SK-N-SH treated with all-trans-retinoic acid at 6 μM for 48 hours (cell line): ENCODE results near the gene ABCA7.

Source experiments
- ATAC-seq: fragments of 200-7000 bp; cut with Tn5 transposase; 3 replicates; pipeline ENCODE4 v1.9.1; 2020; ENCODE audit warnings: mild to moderate bottlenecking, moderate library complexity
- BACH2 ChIP-seq: fragments of 250-450 bp; sonication (Bioruptor Pico); IDR thresholded peaks from 2 replicates; pipeline ENCODE4 v1.9.0; 2021; ENCODE audit warnings: mild to moderate bottlenecking, borderline replicate concordance
- CREB5 ChIP-seq: fragments of 250-450 bp; sonication (Bioruptor Pico); IDR thresholded peaks from 2 replicates; pipeline ENCODE4 v1.5.1; 2020; ENCODE audit warnings: low read depth, mild to moderate bottlenecking, moderate library complexity
- CSDC2 ChIP-seq: fragments of 250-450 bp; sonication (Bioruptor Pico); IDR thresholded peaks from 2 replicates; pipeline ENCODE4 v1.5.0; 2020; ENCODE audit warnings: mild to moderate bottlenecking, moderate library complexity
- CSRNP3 ChIP-seq: fragments of 250-450 bp; sonication (Bioruptor Pico); IDR thresholded peaks from 2 replicates; pipeline ENCODE4 v1.5.1; 2021; ENCODE audit warnings: mild to moderate bottlenecking, moderate library complexity
- ESRRG ChIP-seq: fragments of 250-450 bp; sonication (Bioruptor Pico); IDR thresholded peaks from 2 replicates; pipeline ENCODE4 v1.6.1; 2021; ENCODE audit warnings: mild to moderate bottlenecking
- GLIS3 ChIP-seq: fragments of 250-450 bp; sonication (Bioruptor Pico); IDR thresholded peaks from 2 replicates; pipeline ENCODE4 v1.5.0; 2020; ENCODE audit warnings: mild to moderate bottlenecking, moderate library complexity
- ISL1 ChIP-seq: fragments of 250-450 bp; sonication (Bioruptor Pico); IDR thresholded peaks from 2 replicates; pipeline ENCODE4 v2.1.2; 2022; ENCODE audit warnings: mild to moderate bottlenecking, moderate library complexity
- OSR1 ChIP-seq: fragments of 250-450 bp; sonication (Bioruptor Pico); IDR thresholded peaks from 2 replicates; pipeline ENCODE4 v1.8.0; 2022; ENCODE audit warnings: moderate library complexity, mild to moderate bottlenecking, inconsistent platforms
- PPARA ChIP-seq: fragments of 250-450 bp; sonication (Bioruptor Pico); IDR thresholded peaks from 2 replicates; pipeline ENCODE4 v1.5.0; 2020; ENCODE audit warnings: mild to moderate bottlenecking, borderline replicate concordance
- RARB ChIP-seq: fragments of 250-450 bp; sonication (Bioruptor Pico); IDR thresholded peaks from 2 replicates; pipeline ENCODE4 v1.8.0; 2021; ENCODE audit warnings: mild to moderate bottlenecking, moderate library complexity
- SNAI2 ChIP-seq: fragments of 250-450 bp; sonication (Bioruptor Pico); IDR thresholded peaks from 2 replicates; pipeline ENCODE4 v1.5.0; 2020; ENCODE audit warnings: mild to moderate bottlenecking, moderate library complexity
- TCF4 ChIP-seq: fragments of 250-450 bp; sonication (Bioruptor Pico); IDR thresholded peaks from 2 replicates; pipeline ENCODE4 v1.8.0; 2021; ENCODE audit warnings: mild to moderate bottlenecking, moderate library complexity, borderline replicate concordance
- TOX ChIP-seq: fragments of 250-450 bp; sonication (Bioruptor Pico); IDR thresholded peaks from 2 replicates; pipeline ENCODE4 v1.8.0; 2021; ENCODE audit warnings: mild to moderate bottlenecking, moderate library complexity, borderline replicate concordance
- ZFP3 ChIP-seq: fragments of 250-450 bp; sonication (Bioruptor Pico); IDR thresholded peaks from 2 replicates; pipeline ENCODE4 v1.5.0; 2020; ENCODE audit warnings: mild to moderate bottlenecking, moderate library complexity
- ZFP30 ChIP-seq: fragments of 450-650 bp; formaldehyde crosslinking; IDR thresholded peaks from 2 replicates; pipeline ENCODE4 v1.5.0; 2022; ENCODE audit warnings: mild to moderate bottlenecking, moderate library complexity
- ZNF565 ChIP-seq: fragments of 450-650 bp; formaldehyde crosslinking; conservative IDR thresholded peaks from 2 replicates; pipeline ENCODE4 v1.5.0; 2020; ENCODE audit warnings: low read depth, mild to moderate bottlenecking, moderate library complexity
- ZNF70 ChIP-seq: fragments of 450-650 bp; formaldehyde crosslinking; IDR thresholded peaks from 2 replicates; pipeline ENCODE4 v1.5.0; 2020; ENCODE audit warnings: mild to moderate bottlenecking, moderate library complexity
- ZNF8 ChIP-seq: fragments of 450-650 bp; formaldehyde crosslinking; IDR thresholded peaks from 2 replicates; pipeline ENCODE4 v1.5.0; 2020; ENCODE audit warnings: mild to moderate bottlenecking, moderate library complexity
- TF ChIP-seq, protein P1 (sequence below): fragments of 250-450 bp; sonication (Bioruptor Pico); IDR thresholded peaks from 2 replicates; pipeline ENCODE4 v1.5.0; 2020; ENCODE audit warnings: mild to moderate bottlenecking, moderate library complexity
- TF ChIP-seq, protein P2 (sequence below): fragments of 250-450 bp; sonication (Bioruptor Pico); IDR thresholded peaks from 2 replicates; pipeline ENCODE4 v1.8.0; 2021; ENCODE audit warnings: low read depth, mild to moderate bottlenecking, moderate library complexity, borderline replicate concordance

Gene ABCA7

GRCh38 chr19:1070931-1071791 is 31.3 kb downstream of the ABCA7 start:
- ATAC-seq: no peak
- TF ChIP-seq BACH2 (CRISPR knock-in tag) (no peak), ESRRG (no peak), ZNF565 (CRISPR knock-in tag) (no peak)
- TF ChIP-seq, all 23 proteins: peak for 0

- no peak for ATAC-seq
- TF ChIP-seq TCF4 (CRISPR knock-in tag) (no peak), CREB5 (no peak), BACH2 (CRISPR knock-in tag) (no peak), OSR1 (CRISPR knock-in tag) (no peak), ZFP30 (CRISPR knock-in tag) (no peak), RARB (no peak), ISL1 (no peak), ZNF70 (no peak)
- TF ChIP-seq, protein P1, sequence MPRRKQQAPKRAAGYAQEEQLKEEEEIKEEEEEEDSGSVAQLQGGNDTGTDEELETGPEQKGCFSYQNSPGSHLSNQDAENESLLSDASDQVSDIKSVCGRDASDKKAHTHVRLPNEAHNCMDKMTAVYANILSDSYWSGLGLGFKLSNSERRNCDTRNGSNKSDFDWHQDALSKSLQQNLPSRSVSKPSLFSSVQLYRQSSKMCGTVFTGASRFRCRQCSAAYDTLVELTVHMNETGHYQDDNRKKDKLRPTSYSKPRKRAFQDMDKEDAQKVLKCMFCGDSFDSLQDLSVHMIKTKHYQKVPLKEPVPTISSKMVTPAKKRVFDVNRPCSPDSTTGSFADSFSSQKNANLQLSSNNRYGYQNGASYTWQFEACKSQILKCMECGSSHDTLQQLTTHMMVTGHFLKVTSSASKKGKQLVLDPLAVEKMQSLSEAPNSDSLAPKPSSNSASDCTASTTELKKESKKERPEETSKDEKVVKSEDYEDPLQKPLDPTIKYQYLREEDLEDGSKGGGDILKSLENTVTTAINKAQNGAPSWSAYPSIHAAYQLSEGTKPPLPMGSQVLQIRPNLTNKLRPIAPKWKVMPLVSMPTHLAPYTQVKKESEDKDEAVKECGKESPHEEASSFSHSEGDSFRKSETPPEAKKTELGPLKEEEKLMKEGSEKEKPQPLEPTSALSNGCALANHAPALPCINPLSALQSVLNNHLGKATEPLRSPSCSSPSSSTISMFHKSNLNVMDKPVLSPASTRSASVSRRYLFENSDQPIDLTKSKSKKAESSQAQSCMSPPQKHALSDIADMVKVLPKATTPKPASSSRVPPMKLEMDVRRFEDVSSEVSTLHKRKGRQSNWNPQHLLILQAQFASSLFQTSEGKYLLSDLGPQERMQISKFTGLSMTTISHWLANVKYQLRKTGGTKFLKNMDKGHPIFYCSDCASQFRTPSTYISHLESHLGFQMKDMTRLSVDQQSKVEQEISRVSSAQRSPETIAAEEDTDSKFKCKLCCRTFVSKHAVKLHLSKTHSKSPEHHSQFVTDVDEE (CRISPR knock-in tag): no peak
- TF ChIP-seq, protein P2, sequence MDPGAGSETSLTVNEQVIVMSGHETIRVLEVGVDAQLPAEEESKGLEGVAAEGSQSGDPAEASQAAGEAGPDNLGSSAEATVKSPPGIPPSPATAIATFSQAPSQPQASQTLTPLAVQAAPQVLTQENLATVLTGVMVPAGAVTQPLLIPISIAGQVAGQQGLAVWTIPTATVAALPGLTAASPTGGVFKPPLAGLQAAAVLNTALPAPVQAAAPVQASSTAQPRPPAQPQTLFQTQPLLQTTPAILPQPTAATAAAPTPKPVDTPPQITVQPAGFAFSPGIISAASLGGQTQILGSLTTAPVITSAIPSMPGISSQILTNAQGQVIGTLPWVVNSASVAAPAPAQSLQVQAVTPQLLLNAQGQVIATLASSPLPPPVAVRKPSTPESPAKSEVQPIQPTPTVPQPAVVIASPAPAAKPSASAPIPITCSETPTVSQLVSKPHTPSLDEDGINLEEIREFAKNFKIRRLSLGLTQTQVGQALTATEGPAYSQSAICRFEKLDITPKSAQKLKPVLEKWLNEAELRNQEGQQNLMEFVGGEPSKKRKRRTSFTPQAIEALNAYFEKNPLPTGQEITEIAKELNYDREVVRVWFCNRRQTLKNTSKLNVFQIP (CRISPR knock-in tag): no peak
These were observed 32.6 kb downstream of the ABCA7 start for GRCh38 chr19:1072371-1073015.

- ATAC-seq: no peak
These were observed 33.4 kb downstream of the ABCA7 start for GRCh38 chr19:1073063-1073955.

GRCh38 chr19:1073956-1074517 is 34.1 kb downstream of the ABCA7 start:
- TF ChIP-seq TCF4 (CRISPR knock-in tag): no peak
- no peak for TF ChIP-seq ZFP30 (CRISPR knock-in tag)
- TF ChIP-seq TOX (CRISPR knock-in tag): no peak
- no peak for TF ChIP-seq SNAI2 (CRISPR knock-in tag)
- no peak for TF ChIP-seq ZNF70
- TF ChIP-seq ZFP3 (CRISPR knock-in tag): no peak
- no peak for TF ChIP-seq OSR1 (CRISPR knock-in tag)
- TF ChIP-seq ZNF565 (CRISPR knock-in tag): no peak
- no peak for TF ChIP-seq ISL1
- TF ChIP-seq GLIS3: no peak
- no peak for TF ChIP-seq ZNF8 (CRISPR knock-in tag)
- TF ChIP-seq PPARA (CRISPR knock-in tag): no peak
- no peak for TF ChIP-seq CSRNP3 (CRISPR knock-in tag)
- TF ChIP-seq CSDC2 (CRISPR knock-in tag): no peak
- ATAC-seq: peak; percentile 10

More at GRCh38 chr19:1073063-1073955, 33.4 kb downstream of the ABCA7 start:
- TF ChIP-seq ISL1: no peak
- no peak for TF ChIP-seq RARB
- peak; percentile 99 for TF ChIP-seq ZFP3 (CRISPR knock-in tag)
- no peak for TF ChIP-seq TOX (CRISPR knock-in tag)
